Vagina (tissue), 2 donors: ENCODE data around the gene SIPA1L3.

ENCODE experiments used
- POLR2A ChIP-seq, 2 donors: fragments of 450-650 bp; IDR thresholded peaks; one replicate each; pipeline ENCODE4 v1.6.1; 2017; ENCODE audit warnings: antibody characterized with exemption in 2 of 2, mild to moderate bottlenecking in 2 of 2, moderate library complexity in 2 of 2
- POLR2AphosphoS5 ChIP-seq, 2 donors: sonication (generic); formaldehyde crosslinking; IDR thresholded peaks; one replicate each; pipeline ENCODE4 v1.9.0; 2017; ENCODE audit warnings: antibody characterized with exemption in 2 of 2, mild to moderate bottlenecking in 2 of 2, low read depth in 1 of 2; ENCODE audit not compliant: insufficient read depth in 1 of 2
- TF ChIP-seq, protein P1 (sequence below), 3 experiments: fragments of 450-650 bp in 2 of 3; fragments of 200-600 bp in 1 of 3; sonication (generic) in 1 of 3; IDR thresholded peaks; one replicate each; pipeline ENCODE4 v1.5.1; 2017 to 2019; ENCODE audit warnings: antibody characterized with exemption in 3 of 3, mild to moderate bottlenecking in 2 of 3, moderate library complexity in 2 of 3

DNA sequence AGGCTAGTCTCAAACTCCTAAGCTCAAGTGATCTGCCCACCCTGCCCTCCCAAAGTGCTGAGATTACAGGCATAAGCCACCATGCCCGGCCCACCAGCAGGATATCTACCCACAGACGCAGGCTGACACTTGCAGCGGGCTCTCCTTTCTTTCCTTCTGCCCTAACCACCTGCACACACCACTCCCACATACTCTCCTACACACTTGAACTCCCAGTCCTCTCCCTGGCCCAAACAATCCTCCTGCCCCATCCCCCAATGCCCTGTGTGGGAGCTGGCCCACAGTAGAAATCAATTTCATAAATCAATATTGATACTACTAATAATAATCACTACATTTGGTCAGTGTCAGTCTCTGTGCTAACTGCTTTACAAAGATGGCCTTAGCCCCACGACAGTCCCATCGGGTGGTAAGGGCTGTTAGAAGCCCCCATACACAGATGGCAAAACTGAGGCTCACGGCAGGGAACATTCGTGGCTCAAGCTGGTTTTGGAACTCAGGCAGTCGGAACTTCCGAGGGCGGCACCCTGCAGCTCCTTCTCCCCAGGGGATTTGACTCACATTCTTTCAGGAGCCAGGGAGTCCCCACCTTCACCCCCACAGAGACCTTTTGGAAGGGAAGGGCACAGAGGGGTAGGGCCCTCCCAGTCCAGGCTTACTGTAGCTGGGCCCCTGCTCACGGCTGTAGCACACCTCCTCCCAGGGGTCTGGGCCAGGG, 320.4 kb downstream of the SIPA1L3 start:
- TF ChIP-seq, protein P1, sequence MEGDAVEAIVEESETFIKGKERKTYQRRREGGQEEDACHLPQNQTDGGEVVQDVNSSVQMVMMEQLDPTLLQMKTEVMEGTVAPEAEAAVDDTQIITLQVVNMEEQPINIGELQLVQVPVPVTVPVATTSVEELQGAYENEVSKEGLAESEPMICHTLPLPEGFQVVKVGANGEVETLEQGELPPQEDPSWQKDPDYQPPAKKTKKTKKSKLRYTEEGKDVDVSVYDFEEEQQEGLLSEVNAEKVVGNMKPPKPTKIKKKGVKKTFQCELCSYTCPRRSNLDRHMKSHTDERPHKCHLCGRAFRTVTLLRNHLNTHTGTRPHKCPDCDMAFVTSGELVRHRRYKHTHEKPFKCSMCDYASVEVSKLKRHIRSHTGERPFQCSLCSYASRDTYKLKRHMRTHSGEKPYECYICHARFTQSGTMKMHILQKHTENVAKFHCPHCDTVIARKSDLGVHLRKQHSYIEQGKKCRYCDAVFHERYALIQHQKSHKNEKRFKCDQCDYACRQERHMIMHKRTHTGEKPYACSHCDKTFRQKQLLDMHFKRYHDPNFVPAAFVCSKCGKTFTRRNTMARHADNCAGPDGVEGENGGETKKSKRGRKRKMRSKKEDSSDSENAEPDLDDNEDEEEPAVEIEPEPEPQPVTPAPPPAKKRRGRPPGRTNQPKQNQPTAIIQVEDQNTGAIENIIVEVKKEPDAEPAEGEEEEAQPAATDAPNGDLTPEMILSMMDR (IDR thresholded peaks at IDR 0.05), result no peak
- TF ChIP-seq POLR2A (IDR thresholded peaks at IDR 0.05) (no peak), POLR2AphosphoS5 (IDR thresholded peaks at IDR 0.05; ENCODE audit: insufficient read depth in 1 of 2, low read depth in 1 of 2) (no peak)
